Suprapubic skin (tissue), 3 donors: ENCODE measurements around the gene SLC6A19.

Experiments used
- CTCF ChIP-seq, 2 donors: fragments of 200-600 bp in 1 of 2; fragments of 450-650 bp in 1 of 2; sonication (generic) in 1 of 2; IDR thresholded peaks; one replicate each; pipeline ENCODE4 v1.5.1; 2016 to 2019; ENCODE audit warnings: antibody characterized with exemption in 2 of 2, mild to moderate bottlenecking in 1 of 2, moderate library complexity in 1 of 2
- EP300 ChIP-seq: sonication (generic); formaldehyde crosslinking; IDR thresholded peaks from one replicate; pipeline ENCODE4 v1.6.1; 2017; ENCODE audit warnings: antibody characterized with exemption

GRCh38 chr5:1205255-1206180 lies 4.1 kb downstream of the SLC6A19 start:
- TF ChIP-seq EP300 (no peak), CTCF (IDR thresholded peaks at IDR 0.05) (no peak)
